Mesodermal cell (in vitro differentiated cells): Measurements from ENCODE around the gene PRCC.

ENCODE experiments used
- H3K27ac ChIP-seq: 2 replicates; pipeline ENCODE4 v1.7.0; 2013; ENCODE audit warnings: mild to moderate bottlenecking, low read depth, low read length, moderate library complexity; ENCODE audit not compliant: severe bottlenecking
- H3K36me3 ChIP-seq: 2 replicates; pipeline ENCODE4 v1.7.1; 2013; ENCODE audit warnings: mild to moderate bottlenecking, low read length, moderate library complexity; ENCODE audit not compliant: control insufficient read depth, insufficient read depth
- H3K4me1 ChIP-seq: one replicate; pipeline ENCODE4 v1.7.1; 2013; ENCODE audit warnings: mild to moderate bottlenecking, low read length; ENCODE audit not compliant: insufficient read depth, control insufficient read depth, poor library complexity, severe bottlenecking
- H3K4me3 ChIP-seq: 2 replicates; pipeline ENCODE4 v1.7.0; 2013; ENCODE audit warnings: low read length, control low read depth, mild to moderate bottlenecking; ENCODE audit not compliant: insufficient read depth, poor library complexity, severe bottlenecking; ENCODE audit errors: extremely low read depth
- H3K9me3 ChIP-seq: 2 replicates; pipeline ENCODE4 v1.7.1; 2013; ENCODE audit warnings: mild to moderate bottlenecking, low read length, moderate library complexity; ENCODE audit not compliant: control insufficient read depth
- WGBS, 2 experiments: methylation state at CpG; one replicate each; pipeline ENCODE4 v1.1.5; 2013; ENCODE audit warnings: missing lambda C conversion rate in 2 of 2; ENCODE audit not compliant: insufficient coverage in 2 of 2; 5-methylcytosine and 5-hydroxymethylcytosine counted together

Gene PRCC

DNA sequence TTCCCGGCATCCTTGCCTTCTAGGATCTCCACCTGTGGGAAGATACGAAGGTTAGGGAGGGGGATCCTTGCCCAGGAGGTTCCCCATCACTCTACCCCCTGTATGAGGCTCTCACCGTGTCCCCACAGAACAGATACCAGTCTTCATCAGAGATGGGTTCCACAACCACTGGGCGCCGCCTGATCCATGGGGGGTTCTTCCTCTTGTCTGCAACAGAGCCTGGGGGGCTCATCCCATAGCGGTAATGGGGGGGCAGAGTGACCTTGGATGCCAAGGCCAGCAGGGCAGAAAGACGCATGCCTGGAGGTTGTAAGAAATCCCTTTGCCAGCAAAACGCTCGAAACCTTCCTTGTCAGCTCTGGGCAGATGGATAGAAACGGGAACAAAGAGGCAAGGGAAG lies 28.9 kb upstream of the PRCC start:
- H3K27ac ChIP-seq: no peak overlapping the region
- H3K4me1 ChIP-seq: peaks cover 6% of the 10 kb centered on the region
- H3K36me3 ChIP-seq: peaks cover 65% of the 10 kb centered on the region
- 91 to 96% methylated on average over 5 to 7 of the region's 10 CpGs for WGBS, 2 experiments
- H3K4me3 ChIP-seq: no peak overlapping the region
- H3K9me3 ChIP-seq: no peaks in the 10 kb centered on the region

DNA sequence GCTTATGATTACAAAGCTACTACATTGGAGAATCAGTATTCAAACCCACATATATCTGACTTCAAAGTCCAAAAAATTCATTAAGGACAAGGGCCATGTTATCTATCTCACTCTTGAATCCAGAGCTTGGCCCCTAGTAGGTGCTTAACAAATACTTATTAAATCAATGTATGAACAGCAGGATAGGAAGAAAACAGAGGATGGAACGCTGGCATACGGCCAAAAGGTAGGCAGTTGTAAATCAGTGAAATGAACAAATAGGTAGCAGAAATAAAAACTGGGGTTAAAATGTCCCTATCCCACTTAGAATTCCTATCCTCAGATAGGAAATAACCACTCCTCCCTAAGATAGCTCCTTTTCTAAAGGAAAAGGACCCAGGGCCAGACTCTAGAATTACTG lies 28.4 kb upstream of the PRCC start:
- no peak overlapping the region for H3K4me3 ChIP-seq
- H3K36me3 ChIP-seq: peaks cover 65% of the 10 kb centered on the region
- peaks cover 6% of the 10 kb centered on the region for H3K4me1 ChIP-seq

DNA sequence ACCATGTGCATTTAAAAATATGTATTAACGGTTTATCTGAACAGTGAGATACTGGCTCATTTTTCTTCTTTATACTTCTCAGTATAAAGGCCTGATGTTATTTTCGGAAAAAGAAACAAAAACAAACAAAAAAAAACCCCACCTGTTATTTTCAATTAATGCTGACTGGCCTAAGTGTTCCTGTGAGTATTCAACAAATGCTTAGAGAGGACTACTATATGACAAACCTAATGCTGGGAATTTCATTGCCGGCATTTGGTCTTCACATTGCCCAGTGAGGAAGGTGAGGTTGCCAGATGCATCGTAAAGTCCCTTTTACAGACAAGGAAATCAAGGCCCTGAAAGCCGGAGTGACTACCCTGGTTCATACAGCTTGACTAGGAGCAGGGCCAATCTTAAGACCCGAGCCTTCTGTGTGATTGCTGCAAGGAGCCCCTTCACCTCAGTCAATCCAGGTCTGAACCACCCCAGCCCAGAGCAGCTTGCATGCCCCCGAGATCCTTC lies 27.0 kb upstream of the PRCC start:
- H3K4me3 ChIP-seq: peak overlapping the region; percentile 69
- 12 to 16% methylated on average over 3 to 5 of the region's 7 CpGs for WGBS, 2 experiments
- H3K9me3 ChIP-seq: no peaks in the 10 kb centered on the region
- peak overlapping the region; percentile 62 for H3K27ac ChIP-seq
- peaks cover 6% of the 10 kb centered on the region for H3K4me1 ChIP-seq
- peaks cover 77% of the 10 kb centered on the region for H3K36me3 ChIP-seq

More for the DNA sequence above, 28.4 kb upstream of the PRCC start:
- H3K9me3 ChIP-seq: no peaks in the 10 kb centered on the region
- no peak overlapping the region for H3K27ac ChIP-seq
- no CpG with 5 or more reads among the region's 2 CpGs for WGBS, 2 experiments

DNA sequence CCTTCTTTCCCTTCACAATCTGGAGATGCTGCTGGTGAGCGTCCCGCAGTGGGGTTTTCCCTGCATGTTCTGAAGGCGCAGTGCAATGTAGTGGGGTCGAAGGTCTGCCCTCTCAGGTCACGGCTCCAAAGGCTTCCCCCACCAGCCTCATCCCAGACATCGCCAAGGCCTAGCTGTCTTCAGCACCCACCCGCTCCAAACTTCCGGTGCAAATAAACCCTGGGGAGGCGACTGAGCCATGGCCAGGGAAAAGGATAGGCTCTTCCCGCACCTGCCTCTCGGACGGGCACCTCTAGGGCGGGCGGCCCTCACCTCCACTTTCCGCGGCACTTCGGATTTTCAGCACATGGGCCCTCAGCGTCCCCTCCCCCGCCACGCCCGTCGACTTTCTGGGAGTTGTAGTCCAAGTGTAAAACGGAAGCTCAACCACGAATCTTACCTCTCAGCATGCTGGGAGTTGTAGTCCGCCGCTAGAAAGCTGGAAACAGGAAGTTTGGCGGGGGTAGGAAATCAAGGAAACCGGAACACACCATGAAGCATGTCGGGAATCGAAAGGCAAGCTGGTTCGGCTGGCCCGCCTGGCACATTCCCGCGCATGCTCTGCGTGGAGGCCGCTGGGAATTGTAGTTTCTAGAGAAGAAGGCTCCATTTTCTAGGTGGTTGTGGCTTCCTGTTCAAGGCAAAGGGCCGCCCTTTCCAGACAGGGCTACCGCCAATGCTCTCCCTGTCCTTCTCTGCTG lies 26.4 kb upstream of the PRCC start, which contains the start of gene MRPL24:
TSS of gene MRPL24 (minus strand) at position 348 of the 740 bp plus-strand sequence. CDS start 2,384 bp downstream, outside the sequence.
- Histone ChIP-seq H3K9me3 (no peaks in the 10 kb centered on the region), H3K36me3 (peaks cover 77% of the 10 kb centered on the region), H3K27ac (peak within 1 kb of the TSS; percentile 76), H3K4me1 (peaks cover 8% of the 10 kb centered on the region), H3K4me3 (peak within 1 kb of the TSS; percentile 69)
- WGBS, 2 experiments: 1 to 2% methylated on average over 22 to 30 of the region's 38 CpGs

DNA sequence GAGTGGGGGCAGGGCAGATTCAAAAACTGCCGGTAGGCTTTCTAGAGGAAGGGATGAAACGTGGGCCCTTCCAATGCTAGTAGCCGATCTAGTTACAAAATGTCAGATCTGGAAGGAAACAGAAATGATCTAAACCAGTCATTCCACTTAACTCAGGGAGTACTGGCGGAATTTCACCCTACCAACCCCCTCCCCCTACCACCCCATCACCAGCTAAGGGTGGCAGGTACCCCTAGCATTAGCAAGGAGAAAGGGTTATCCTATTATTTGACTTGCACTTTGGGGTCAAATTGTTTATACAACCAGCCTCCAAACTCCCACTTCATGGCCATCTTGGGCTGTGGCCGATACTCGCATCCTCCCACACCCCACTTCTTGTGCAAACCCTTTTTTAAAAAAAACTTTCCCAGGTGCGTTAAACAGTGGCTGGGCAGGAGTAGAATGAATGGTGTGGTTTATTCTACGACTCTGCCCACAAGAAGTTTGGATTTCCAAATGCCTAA lies 25.8 kb upstream of the PRCC start:
- peaks cover 70% of the 10 kb centered on the region for H3K36me3 ChIP-seq
- peaks cover 14% of the 10 kb centered on the region for H3K4me1 ChIP-seq
- no peaks in the 10 kb centered on the region for H3K9me3 ChIP-seq
- H3K4me3 ChIP-seq: peak overlapping the region; percentile 11
- peak overlapping the region; percentile 76 for H3K27ac ChIP-seq
- 0% methylated on average over 2 of the region's 8 CpGs for WGBS, 2 experiments

DNA sequence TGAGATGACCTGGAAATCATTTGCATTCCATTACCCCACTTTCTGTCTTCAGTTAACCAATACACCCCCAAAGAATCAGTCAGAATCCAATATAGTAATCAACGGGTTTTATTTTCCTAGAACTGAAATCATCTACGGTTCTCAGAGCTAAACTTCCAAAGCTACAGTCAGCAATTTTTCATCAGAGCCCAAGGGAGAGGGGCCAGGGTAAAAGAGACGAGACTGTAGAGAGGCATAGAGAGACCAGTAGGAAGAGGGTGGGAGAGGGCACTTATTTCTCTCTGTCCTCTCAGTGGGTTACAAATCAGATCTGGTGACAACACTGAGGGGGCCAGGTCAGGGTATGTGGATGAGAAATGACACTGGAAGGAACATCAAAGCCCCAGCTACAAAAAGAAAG lies 25.3 kb upstream of the PRCC start:
- Histone ChIP-seq H3K4me3 (no peak overlapping the region), H3K27ac (peak overlapping the region; percentile 76), H3K9me3 (no peaks in the 10 kb centered on the region), H3K4me1 (peaks cover 17% of the 10 kb centered on the region), H3K36me3 (peaks cover 66% of the 10 kb centered on the region)
- 100% methylated on average over 1 to 2 of the region's 3 CpGs for WGBS, 2 experiments

DNA sequence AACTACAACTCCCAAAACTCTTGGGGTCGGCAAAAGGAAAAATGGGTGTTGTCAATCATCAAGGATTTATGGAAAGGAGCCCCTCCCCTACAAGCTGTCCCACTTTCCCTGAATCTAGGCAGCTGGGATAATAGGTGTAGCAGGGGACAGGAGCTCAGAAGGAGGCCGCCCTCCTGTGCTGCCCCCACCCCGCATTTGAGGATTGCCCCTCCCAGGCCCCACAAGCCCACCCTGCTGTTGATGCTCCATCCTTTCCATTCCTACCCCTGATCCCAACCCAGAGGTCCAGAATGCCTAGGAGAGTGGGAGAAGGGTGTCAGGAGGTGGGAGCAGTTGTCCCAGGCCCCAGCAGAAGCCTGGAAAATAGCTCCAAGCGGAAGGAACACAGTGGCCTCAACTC lies 24.5 kb upstream of the PRCC start:
- Histone ChIP-seq H3K27ac (no peak overlapping the region), H3K4me3 (no peak overlapping the region), H3K4me1 (peaks cover 21% of the 10 kb centered on the region), H3K9me3 (no peaks in the 10 kb centered on the region), H3K36me3 (peaks cover 58% of the 10 kb centered on the region)
- WGBS, 2 experiments: 93 to 100% methylated on average over 1 to 2 of the region's 4 CpGs

DNA sequence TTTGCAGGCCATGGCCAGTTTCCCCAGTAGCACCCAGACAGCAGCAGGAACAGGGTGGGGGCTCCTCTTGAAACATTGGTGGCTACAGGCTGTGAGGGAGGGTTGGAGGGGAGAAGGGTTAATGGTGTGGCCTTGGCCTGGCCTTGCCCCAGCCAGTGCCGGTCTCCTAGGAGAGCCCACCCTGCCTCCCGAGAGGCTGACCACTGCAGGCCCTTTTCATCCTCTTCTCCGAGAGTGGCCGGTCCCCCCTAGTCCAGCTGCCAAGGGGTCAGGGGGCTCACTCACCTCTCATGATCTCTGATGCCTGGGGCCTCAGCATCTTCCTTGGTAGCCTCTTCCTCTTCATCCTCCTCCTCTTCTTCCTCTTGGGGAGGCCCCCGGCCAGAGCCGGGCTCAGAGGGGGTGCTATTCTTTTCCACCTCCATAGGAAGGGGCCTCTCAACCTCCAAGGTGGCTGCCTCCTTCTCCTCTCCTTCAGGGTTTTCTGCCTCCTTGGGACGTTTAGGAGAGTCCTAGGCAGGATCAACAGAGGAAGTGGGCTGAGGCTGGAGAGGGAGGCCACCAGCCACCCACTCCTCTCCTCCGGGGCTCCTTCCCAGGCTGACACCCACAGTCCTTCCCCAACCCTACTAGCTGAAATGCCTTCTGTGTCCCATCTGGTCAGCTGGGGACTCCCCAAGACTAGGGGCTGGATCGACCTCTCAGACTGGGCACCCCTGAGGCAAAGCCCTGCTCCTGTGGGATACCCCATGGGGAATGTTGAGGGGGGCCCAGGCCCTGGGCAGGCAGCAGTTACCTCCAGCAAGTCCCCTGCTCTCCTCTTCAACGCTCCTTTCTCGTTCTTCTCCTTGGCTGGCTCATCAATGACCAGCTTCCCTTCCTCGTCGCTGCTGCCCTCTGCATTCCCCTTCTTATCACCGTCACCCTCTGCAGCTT lies 23.7 kb upstream of the PRCC start:
- Histone ChIP-seq H3K36me3 (peaks cover 49% of the 10 kb centered on the region), H3K9me3 (no peaks in the 10 kb centered on the region), H3K4me1 (peaks cover 29% of the 10 kb centered on the region), H3K27ac (peak overlapping the region; percentile 29), H3K4me3 (no peak overlapping the region)
- WGBS, 2 experiments: 96 to 100% methylated on average over 10 to 12 of the region's 14 CpGs

DNA sequence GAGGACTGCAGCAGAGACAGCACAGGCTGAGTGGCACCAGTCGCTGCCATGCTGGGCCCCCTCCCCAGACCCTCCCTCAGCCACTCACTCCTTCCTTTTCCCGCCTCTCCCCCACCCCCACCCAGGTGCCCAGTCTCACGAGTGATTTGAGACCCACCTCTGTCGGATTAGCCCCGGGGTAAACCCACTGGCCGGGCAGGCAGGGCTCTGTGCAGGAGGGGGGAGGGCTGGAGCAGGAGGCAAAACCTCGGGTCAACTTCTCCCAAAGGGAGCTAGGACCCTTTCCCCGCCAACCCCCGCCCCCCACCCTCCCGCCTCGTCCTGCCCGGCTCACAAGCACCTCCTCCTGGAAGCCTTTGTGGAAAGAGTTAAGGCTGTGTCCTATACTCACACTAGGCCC lies 23.0 kb upstream of the PRCC start:
- H3K27ac ChIP-seq: peak overlapping the region; percentile 29
- no peaks in the 10 kb centered on the region for H3K9me3 ChIP-seq
- H3K4me3 ChIP-seq: no peak overlapping the region
- H3K4me1 ChIP-seq: peaks cover 36% of the 10 kb centered on the region
- H3K36me3 ChIP-seq: peaks cover 51% of the 10 kb centered on the region
- 92 to 100% methylated on average over 1 to 9 of the region's 12 CpGs for WGBS, 2 experiments

DNA sequence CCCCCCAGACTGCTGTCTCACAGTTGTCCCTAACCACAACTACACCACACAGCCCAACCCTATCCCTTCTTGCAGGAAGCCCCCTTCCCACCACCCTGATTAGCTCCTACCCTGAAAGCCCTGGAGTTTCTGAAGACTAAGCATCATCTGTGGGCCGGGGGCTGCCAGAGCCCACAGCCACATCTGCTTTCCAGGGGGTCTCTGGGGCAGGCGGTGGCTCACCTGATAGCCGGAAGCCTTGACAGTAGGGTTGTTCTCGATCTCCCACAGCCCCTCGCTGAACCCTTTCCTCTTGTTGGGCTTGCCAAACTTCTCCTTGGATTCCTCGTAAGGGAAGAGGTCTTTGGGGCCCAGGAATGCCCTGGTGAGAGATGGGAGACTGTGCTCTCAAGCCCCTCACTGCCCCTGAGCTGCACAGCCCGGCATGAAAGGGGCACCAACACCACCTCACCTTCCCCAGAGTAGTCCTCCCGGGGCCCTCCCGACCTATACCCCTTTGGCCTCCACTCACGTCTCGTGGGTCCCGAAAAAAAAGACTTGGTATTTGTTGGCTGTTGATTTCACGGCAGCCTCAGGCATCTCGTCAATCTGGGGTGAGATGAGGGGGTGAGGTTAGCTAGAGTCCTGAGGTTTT lies 22.4 kb upstream of the PRCC start:
- no peak overlapping the region for H3K4me3 ChIP-seq
- H3K4me1 ChIP-seq: peaks cover 42% of the 10 kb centered on the region
- no peaks in the 10 kb centered on the region for H3K9me3 ChIP-seq
- WGBS, 2 experiments: 91 to 97% methylated on average over 4 to 7 of the region's 14 CpGs
- H3K36me3 ChIP-seq: peaks cover 57% of the 10 kb centered on the region
- H3K27ac ChIP-seq: peak overlapping the region; percentile 49
